Adrenal gland (tissue), 5 donors: ENCODE results near the gene HPS4.

Experiments used
- POLR2A ChIP-seq, 2 donors: fragments of 450-650 bp; IDR thresholded peaks; one replicate each; pipeline ENCODE4 v1.6.1; 2017; ENCODE audit warnings: antibody characterized with exemption in 2 of 2, mild to moderate bottlenecking in 2 of 2, moderate library complexity in 1 of 2
- TF ChIP-seq, protein P1 (sequence below), 6 experiments: fragments of 450-650 bp in 4 of 6; fragments of 200-600 bp in 2 of 6; sonication (generic) in 1 of 6; IDR thresholded peaks; 1 replicate in 5 of 6; 2 replicates in 1 of 6; pipeline versions ENCODE4 v1.5.1 to v1.8.0; 2016 to 2021; ENCODE audit warnings: antibody characterized with exemption in 6 of 6, mild to moderate bottlenecking in 2 of 6, moderate library complexity in 1 of 6
- donor health status: DM: no; HTN: no; CAD: no.

DNA sequence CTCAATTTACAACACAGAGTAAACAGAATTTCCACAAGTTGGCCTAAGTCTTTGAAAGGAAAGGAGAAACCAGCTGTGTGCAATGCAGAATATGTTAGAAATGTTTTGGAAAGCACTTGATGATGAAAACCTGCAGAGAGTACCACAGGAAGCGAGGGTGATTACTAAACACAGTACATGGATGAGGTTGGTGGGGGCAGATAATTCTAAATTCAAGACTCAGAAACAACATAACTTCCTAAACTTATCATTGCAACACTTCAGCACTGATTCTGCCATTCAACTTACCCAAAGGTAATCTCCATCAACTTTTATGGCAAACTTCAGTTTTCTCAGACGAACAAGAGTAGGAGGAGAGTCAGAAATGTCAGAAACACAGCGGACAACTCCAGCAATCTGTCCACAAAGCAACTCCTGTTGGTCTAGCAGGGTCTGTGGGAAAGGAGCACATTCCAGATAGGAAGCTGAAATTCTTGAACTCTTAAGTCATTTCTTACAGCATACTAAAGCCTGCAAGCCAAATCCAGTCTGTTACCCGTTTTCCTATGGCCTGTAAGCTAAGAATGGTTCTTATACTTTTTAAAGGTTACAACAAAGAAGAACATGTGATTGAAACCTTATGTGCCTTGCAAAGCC, 6.8 kb downstream of the HPS4 start:
- TF ChIP-seq, protein P1, sequence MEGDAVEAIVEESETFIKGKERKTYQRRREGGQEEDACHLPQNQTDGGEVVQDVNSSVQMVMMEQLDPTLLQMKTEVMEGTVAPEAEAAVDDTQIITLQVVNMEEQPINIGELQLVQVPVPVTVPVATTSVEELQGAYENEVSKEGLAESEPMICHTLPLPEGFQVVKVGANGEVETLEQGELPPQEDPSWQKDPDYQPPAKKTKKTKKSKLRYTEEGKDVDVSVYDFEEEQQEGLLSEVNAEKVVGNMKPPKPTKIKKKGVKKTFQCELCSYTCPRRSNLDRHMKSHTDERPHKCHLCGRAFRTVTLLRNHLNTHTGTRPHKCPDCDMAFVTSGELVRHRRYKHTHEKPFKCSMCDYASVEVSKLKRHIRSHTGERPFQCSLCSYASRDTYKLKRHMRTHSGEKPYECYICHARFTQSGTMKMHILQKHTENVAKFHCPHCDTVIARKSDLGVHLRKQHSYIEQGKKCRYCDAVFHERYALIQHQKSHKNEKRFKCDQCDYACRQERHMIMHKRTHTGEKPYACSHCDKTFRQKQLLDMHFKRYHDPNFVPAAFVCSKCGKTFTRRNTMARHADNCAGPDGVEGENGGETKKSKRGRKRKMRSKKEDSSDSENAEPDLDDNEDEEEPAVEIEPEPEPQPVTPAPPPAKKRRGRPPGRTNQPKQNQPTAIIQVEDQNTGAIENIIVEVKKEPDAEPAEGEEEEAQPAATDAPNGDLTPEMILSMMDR (IDR thresholded peaks at IDR 0.05) = no peak
- TF ChIP-seq POLR2A (IDR thresholded peaks at IDR 0.05) = no peak
